SK-N-SH (cell line): Measurements from ENCODE around the gene PRPSAP2. TPM values are rescaled to one million over a fixed set of nuclear protein-coding genes. Genes with fewer than 3 reads are reported as not detected.

ENCODE experiments used
- CTCF ChIA-PET: fragments of 300-600, 350-600 bp; formaldehyde crosslinking; extraction: SDS; loops from one replicate; lab custom pipeline; 2021; lab: Yijun Ruan, JAX
- POLR2A ChIA-PET: fragments of 350-600 bp; sonication (Branson Sonifier 250); formaldehyde crosslinking; extraction: SDS; loops from one replicate; lab custom pipeline; 2020; ENCODE audit warnings: antibody characterized with exemption, inconsistent platforms; lab: Yijun Ruan, JAX
- DNase-seq: peaks from one replicate; pipeline ENCODE4 v3.0.0; 2012
- H2AFZ ChIP-seq: fragments of 200-600 bp; sonication (generic); 2 replicates; pipeline ENCODE4 v1.8.1; 2016; ENCODE audit warnings: antibody characterized with exemption, mild to moderate bottlenecking, low read depth
- H3F3A ChIP-seq: fragments of 200-600 bp; sonication (generic); replicated peaks from 2 replicates; pipeline ENCODE3; 2016; ENCODE audit warnings: antibody characterized with exemption, mild to moderate bottlenecking; ENCODE audit not compliant: insufficient read depth
- H3K27ac ChIP-seq, 2 experiments: fragments of 200-500 bp in 1 of 2; fragments of 200-600 bp in 1 of 2; sonication (Bioruptor generic) in 1 of 2; sonication (generic), shearing (Covaris generic) in 1 of 2; 2 replicates each; pipeline versions ENCODE4 v1.5.1 to v1.6.1; 2014 to 2016; ENCODE audit warnings: low read depth in 2 of 2, inconsistent platforms in 1 of 2, low read length in 1 of 2, mild to moderate bottlenecking in 1 of 2, mixed read lengths in 1 of 2
- H3K27me3 ChIP-seq: fragments of 200-600 bp; sonication (generic), shearing (Covaris generic); 2 replicates; pipeline ENCODE4 v1.6.1; 2016; ENCODE audit warnings: mixed run types; ENCODE audit not compliant: insufficient read depth
- H3K36me3 ChIP-seq, 2 experiments: fragments of 200-500 bp in 1 of 2; fragments of 200-600 bp in 1 of 2; sonication (Bioruptor generic) in 1 of 2; sonication (generic) in 1 of 2; replicated peaks in 1 of 2; 2 replicates each; pipeline versions ENCODE3 to v1.5.1; 2014 to 2016; ENCODE audit warnings: low read length in 1 of 2, mild to moderate bottlenecking in 1 of 2; ENCODE audit not compliant: insufficient read depth in 2 of 2, control insufficient read depth in 1 of 2
- H3K4me1 ChIP-seq, 2 experiments: fragments of 200-500 bp in 1 of 2; fragments of 200-600 bp in 1 of 2; sonication (Bioruptor generic) in 1 of 2; sonication (generic), shearing (Covaris generic) in 1 of 2; 2 replicates each; pipeline versions ENCODE4 v1.5.1 to v1.6.1; 2014 to 2016; ENCODE audit warnings: low read depth in 1 of 2, low read length in 1 of 2, mixed run types in 1 of 2; ENCODE audit not compliant: insufficient read depth in 2 of 2, control insufficient read depth in 1 of 2
- H3K4me2 ChIP-seq: fragments of 200-600 bp; sonication (generic), shearing (Covaris generic); 2 replicates; pipeline ENCODE4 v1.6.1; 2017; ENCODE audit warnings: mixed run types
- H3K4me3 ChIP-seq, 2 experiments: fragments of 200-500 bp in 1 of 2; fragments of 200-600 bp in 1 of 2; sonication (Bioruptor generic) in 1 of 2; sonication (generic), shearing (Covaris generic) in 1 of 2; 2 replicates each; pipeline versions ENCODE4 v1.5.1 to v1.8.1; 2014 to 2016; ENCODE audit warnings: low read depth in 2 of 2, inconsistent platforms in 1 of 2, low read length in 1 of 2, mild to moderate bottlenecking in 1 of 2, mixed read lengths in 1 of 2, moderate library complexity in 1 of 2
- H3K79me2 ChIP-seq: fragments of 200-600 bp; sonication (generic); 2 replicates; pipeline ENCODE4 v1.8.1; 2017; ENCODE audit warnings: mild to moderate bottlenecking; ENCODE audit not compliant: insufficient read depth
- H3K9ac ChIP-seq: fragments of 200-600 bp; sonication (generic); 2 replicates; pipeline ENCODE4 v1.6.1; 2017; ENCODE audit warnings: mixed run types
- H3K9me2 ChIP-seq: fragments of 200-600 bp; sonication (generic); 2 replicates; pipeline ENCODE4 v1.6.1; 2017; ENCODE audit warnings: mixed run types
- H3K9me3 ChIP-seq: fragments of 200-600 bp; sonication (generic); 2 replicates; pipeline ENCODE4 v1.6.1; 2017; ENCODE audit warnings: mixed run types, mild to moderate bottlenecking, moderate library complexity
- H4K20me1 ChIP-seq: fragments of 200-600 bp; sonication (generic); 2 replicates; pipeline ENCODE4 v1.6.1; 2017; ENCODE audit warnings: mild to moderate bottlenecking, mixed run types; ENCODE audit not compliant: insufficient read depth
- CHD2 ChIP-seq: fragments of 150-350 bp; IDR thresholded peaks from 2 replicates; pipeline ENCODE4 v1.6.1; 2018; ENCODE audit warnings: low read length; ENCODE audit not compliant: partially characterized antibody
- GABPA ChIP-seq: IDR thresholded peaks from 2 replicates; pipeline ENCODE4 v1.4.0; 2012; ENCODE audit warnings: low read depth, mild to moderate bottlenecking
- GATA2 ChIP-seq: sonication (generic); formaldehyde crosslinking; IDR thresholded peaks from 2 replicates; pipeline ENCODE4 v1.5.0; 2020; ENCODE audit warnings: mild to moderate bottlenecking, missing genetic modification reagents
- MEF2A ChIP-seq: IDR thresholded peaks from 2 replicates; pipeline ENCODE4 v1.4.0; 2012; ENCODE audit warnings: low read depth, borderline replicate concordance
- MXI1 ChIP-seq: IDR thresholded peaks from 2 replicates; pipeline ENCODE4 v1.6.1; 2012; ENCODE audit warnings: mild to moderate bottlenecking, low read depth, low read length, improper control_type of control experiment
- NRF1 ChIP-seq: IDR thresholded peaks from 2 replicates; pipeline ENCODE4 v1.6.1; 2012; ENCODE audit warnings: low read depth, mild to moderate bottlenecking, low read length
- POLR2AphosphoS5 ChIP-seq: IDR thresholded peaks from 2 replicates; pipeline ENCODE4 v1.6.1; 2012; ENCODE audit warnings: low read depth, low read length
- RAD21 ChIP-seq: IDR thresholded peaks from 2 replicates; pipeline ENCODE4 v1.6.1; 2012; ENCODE audit warnings: mild to moderate bottlenecking, low read length
- RCOR1 ChIP-seq: fragments of 150-350 bp; IDR thresholded peaks from 2 replicates; pipeline ENCODE4 v1.6.1; 2017; ENCODE audit warnings: antibody characterized with exemption, low read length
- RFX5 ChIP-seq: IDR thresholded peaks from 2 replicates; pipeline ENCODE4 v1.6.1; 2012; ENCODE audit warnings: mild to moderate bottlenecking, improper control_type of control experiment, low read length
- RXRA ChIP-seq: IDR thresholded peaks from 2 replicates; pipeline ENCODE4 v1.4.0; 2012; ENCODE audit warnings: low read depth, mild to moderate bottlenecking, borderline replicate concordance
- TEAD4 ChIP-seq: IDR thresholded peaks from 2 replicates; pipeline ENCODE4 v1.4.0; 2012; ENCODE audit warnings: mild to moderate bottlenecking, borderline replicate concordance; ENCODE audit not compliant: insufficient read depth
- YY1 ChIP-seq: IDR thresholded peaks from 2 replicates; pipeline ENCODE4 v1.4.0; 2012; ENCODE audit warnings: low read depth, mild to moderate bottlenecking
- WGBS: methylation state at CpG from one replicate; pipeline ENCODE4 v1.1.6; 2017; ENCODE audit warnings: low lambda C conversion rate; 5-methylcytosine and 5-hydroxymethylcytosine counted together
- polyA plus RNA-seq, 3 experiments: library from polyadenylated mRNA; depleted of rRNA; stranded (reverse); fragments of >200 nt; gene quantifications; 2 replicates each; pipeline ENCODE4 v1.2.3, GENCODE V29; 2012
- TF ChIP-seq, protein P1 (sequence below): fragments of 150-350 bp; IDR thresholded peaks from 2 replicates; pipeline ENCODE4 v1.6.1; 2016; ENCODE audit warnings: mild to moderate bottlenecking, low read depth, low read length

The PRPSAP2 gene
- polyA plus RNA-seq, 1 of the 3 experiments (the other 2 are of a cell fraction): 27.6 TPM

DNA sequence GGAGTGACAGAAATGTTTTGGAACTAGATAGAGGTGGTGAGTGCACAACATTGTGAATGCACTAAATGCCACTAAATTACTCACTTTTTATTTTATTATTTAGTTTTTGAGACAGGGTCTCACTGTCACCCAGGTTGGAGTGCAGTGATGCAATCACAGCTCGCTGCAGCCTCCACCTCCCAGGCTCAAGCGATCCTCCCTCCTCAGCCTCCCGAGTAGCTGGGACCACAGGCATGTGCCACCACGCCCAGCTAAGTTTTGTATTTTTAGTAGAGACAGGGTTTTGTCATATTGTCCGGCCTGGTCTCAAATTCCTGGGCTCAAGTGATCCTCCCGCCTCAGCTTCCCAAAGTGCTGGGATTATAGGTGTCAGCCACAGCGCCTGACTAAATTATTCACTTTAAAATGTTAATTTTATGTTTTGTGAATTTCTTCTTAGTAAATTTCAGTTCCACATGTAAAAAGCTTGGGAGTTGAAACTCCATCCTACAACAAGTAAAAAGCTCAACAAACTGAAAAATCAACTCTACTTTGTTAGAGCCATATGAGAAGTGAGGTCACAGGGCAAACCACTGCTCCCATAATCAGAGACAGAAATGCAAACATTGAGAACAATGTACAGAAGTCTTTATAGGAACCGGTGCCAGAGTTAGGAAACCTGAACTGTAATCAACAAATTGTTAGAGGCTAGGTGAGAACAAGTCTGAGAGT, 80.2 kb downstream of the PRPSAP2 start:
- Histone ChIP-seq H3K4me2 (no peak overlapping the region), H3F3A (no peaks in the 10 kb centered on the region), H3K27me3 (no peaks in the 10 kb centered on the region), H2AFZ (no peak overlapping the region), H4K20me1 (no peaks in the 10 kb centered on the region), H3K9me2 (no peaks in the 10 kb centered on the region), H3K27ac (no peak overlapping the region), H3K9ac (no peak overlapping the region), H3K4me1 (no peaks in the 10 kb centered on the region), H3K4me3 (no peak overlapping the region)
- no peak for DNase-seq
- ChIA-PET CTCF (interaction anchor here (1.2 to 2.8 kb wide), 2 partner anchors 11 to 23 kb away, joined by 4 to 16 read pairs; no protein-coding TSS in a partner anchor), POLR2A (no interaction called here)
- WGBS: 91% methylated on average over 8 of the region's 8 CpGs
- TF ChIP-seq RAD21 (no peak), GABPA (no peak), POLR2AphosphoS5 (no peak), YY1 (no peak), RXRA (no peak), CHD2 (no peak), TEAD4 (no peak), MXI1 (no peak), MEF2A (no peak)
- TF ChIP-seq, protein P1, sequence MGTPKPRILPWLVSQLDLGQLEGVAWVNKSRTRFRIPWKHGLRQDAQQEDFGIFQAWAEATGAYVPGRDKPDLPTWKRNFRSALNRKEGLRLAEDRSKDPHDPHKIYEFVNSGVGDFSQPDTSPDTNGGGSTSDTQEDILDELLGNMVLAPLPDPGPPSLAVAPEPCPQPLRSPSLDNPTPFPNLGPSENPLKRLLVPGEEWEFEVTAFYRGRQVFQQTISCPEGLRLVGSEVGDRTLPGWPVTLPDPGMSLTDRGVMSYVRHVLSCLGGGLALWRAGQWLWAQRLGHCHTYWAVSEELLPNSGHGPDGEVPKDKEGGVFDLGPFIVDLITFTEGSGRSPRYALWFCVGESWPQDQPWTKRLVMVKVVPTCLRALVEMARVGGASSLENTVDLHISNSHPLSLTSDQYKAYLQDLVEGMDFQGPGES: no peak
- TF ChIP-seq, all 33 proteins: peak for 0
- Histone ChIP-seq H3K9me3 (no peaks in the 10 kb centered on the region), H3K36me3 (no peaks in the 10 kb centered on the region), H3K79me2 (no peaks in the 10 kb centered on the region)

DNA sequence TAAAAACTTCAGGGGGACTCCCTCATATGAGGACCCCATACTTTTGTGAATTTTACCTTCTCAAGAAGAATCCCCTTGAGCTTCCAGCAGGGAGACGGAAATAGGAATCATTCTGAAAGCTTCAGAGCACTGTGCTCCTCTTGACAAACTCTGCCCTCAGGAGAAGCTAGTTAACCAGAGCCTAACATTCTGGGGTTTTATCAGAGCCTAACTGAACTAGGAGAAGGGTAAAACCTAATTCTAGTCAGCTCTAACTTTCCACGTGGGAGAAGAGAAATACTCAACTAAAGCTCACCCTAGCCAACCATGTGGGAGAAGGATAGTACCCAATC, 80.7 kb downstream of the PRPSAP2 start:
- 62% methylated on average over 2 of the region's 2 CpGs for WGBS
- ChIA-PET CTCF (interaction anchor here (1.2 to 2.8 kb wide), 2 partner anchors 10 to 22 kb away, joined by 4 to 16 read pairs; no protein-coding TSS in a partner anchor), POLR2A (no interaction called here)

DNA sequence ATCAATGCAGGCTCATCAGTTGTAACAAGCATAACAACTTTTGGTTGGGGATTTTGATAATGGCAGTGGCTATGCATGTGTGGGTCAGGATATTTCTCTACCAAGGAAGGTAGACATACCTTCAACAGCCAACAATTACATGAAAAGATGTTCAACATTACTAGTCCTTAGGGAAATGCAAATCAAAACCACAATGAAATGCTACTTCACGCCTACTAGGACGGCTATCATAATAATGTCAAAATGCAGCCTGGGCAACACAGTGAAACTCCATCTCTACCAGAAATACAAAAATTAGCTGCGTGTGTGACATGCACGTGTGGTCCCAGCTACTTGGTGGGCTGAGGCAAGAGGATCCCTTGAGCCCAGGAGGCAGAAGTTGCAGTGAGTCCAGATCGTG, 86.7 kb downstream of the PRPSAP2 start:
- 53% methylated on average over 5 of the region's 5 CpGs for WGBS
- no peak for TF ChIP-seq RFX5
- TF ChIP-seq NRF1: no peak
- TF ChIP-seq GATA2 (CRISPR knock-in tag): no peak
- no peak for TF ChIP-seq RXRA
- no peak for TF ChIP-seq RCOR1
- TF ChIP-seq, protein P1: no peak
- no peak for TF ChIP-seq MEF2A
- TF ChIP-seq, all 33 proteins: peak for 0
- Histone ChIP-seq H3K27me3 (no peaks in the 10 kb centered on the region; the same call in 1 of the 2 replicates), H3K4me3 (no peak overlapping the region), H3K79me2 (no peaks in the 10 kb centered on the region), H4K20me1 (no peaks in the 10 kb centered on the region), H3K4me2 (no peak overlapping the region), H3K4me1 (peaks cover 0 to 5% of the 10 kb centered on the region in 2 experiments; a peak in 1 of 4 replicates), H3K9me2 (no peaks in the 10 kb centered on the region), H3F3A (no peaks in the 10 kb centered on the region), H3K9ac (no peak overlapping the region), H2AFZ (no peak overlapping the region), H3K9me3 (no peaks in the 10 kb centered on the region), H3K27ac (no peak overlapping the region), H3K36me3 (no peaks in the 10 kb centered on the region)
- CTCF ChIA-PET: interaction anchor here (1.7 kb wide), 1 partner anchor 16 kb away, joined by 11 read pairs; no protein-coding TSS in a partner anchor
- no peak for DNase-seq
- POLR2A ChIA-PET: no interaction called here

More for the DNA sequence above, 80.7 kb downstream of the PRPSAP2 start:
- Histone ChIP-seq H3K9me3 (no peaks in the 10 kb centered on the region), H4K20me1 (no peaks in the 10 kb centered on the region), H3K4me1 (no peaks in the 10 kb centered on the region), H2AFZ (no peak overlapping the region), H3K79me2 (no peaks in the 10 kb centered on the region), H3K4me2 (no peak overlapping the region), H3K36me3 (no peaks in the 10 kb centered on the region), H3K9ac (no peak overlapping the region), H3K27ac (no peak overlapping the region), H3K27me3 (no peaks in the 10 kb centered on the region), H3F3A (no peaks in the 10 kb centered on the region), H3K4me3 (no peak overlapping the region), H3K9me2 (no peaks in the 10 kb centered on the region)
- no peak for TF ChIP-seq MXI1
- DNase-seq: no peak
